Measurements from ENCODE around the gene UNC93B1. TPM values are rescaled to one million over a fixed set of nuclear protein-coding genes. Genes with fewer than 3 reads are reported as not detected.
A peak's percentile ranks its signal among the peaks of the same experiment; 100 is the strongest.

The UNC93B1 gene
- total and polyA plus RNA-seq, 2 of the 13 experiments (the other 11 are each of a cell fraction or from before 2014, with no cell fraction given), result 8.8 to 18.9 TPM

GRCh38 chr11:68053117-68053516, 49.2 kb upstream of the UNC93B1 start (continued):
- TF ChIP-seq, protein P1, sequence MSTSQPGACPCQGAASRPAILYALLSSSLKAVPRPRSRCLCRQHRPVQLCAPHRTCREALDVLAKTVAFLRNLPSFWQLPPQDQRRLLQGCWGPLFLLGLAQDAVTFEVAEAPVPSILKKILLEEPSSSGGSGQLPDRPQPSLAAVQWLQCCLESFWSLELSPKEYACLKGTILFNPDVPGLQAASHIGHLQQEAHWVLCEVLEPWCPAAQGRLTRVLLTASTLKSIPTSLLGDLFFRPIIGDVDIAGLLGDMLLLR (CRISPR knock-in tag; IDR thresholded peaks at IDR 0.05), result no peak
- TF ChIP-seq, protein P2, sequence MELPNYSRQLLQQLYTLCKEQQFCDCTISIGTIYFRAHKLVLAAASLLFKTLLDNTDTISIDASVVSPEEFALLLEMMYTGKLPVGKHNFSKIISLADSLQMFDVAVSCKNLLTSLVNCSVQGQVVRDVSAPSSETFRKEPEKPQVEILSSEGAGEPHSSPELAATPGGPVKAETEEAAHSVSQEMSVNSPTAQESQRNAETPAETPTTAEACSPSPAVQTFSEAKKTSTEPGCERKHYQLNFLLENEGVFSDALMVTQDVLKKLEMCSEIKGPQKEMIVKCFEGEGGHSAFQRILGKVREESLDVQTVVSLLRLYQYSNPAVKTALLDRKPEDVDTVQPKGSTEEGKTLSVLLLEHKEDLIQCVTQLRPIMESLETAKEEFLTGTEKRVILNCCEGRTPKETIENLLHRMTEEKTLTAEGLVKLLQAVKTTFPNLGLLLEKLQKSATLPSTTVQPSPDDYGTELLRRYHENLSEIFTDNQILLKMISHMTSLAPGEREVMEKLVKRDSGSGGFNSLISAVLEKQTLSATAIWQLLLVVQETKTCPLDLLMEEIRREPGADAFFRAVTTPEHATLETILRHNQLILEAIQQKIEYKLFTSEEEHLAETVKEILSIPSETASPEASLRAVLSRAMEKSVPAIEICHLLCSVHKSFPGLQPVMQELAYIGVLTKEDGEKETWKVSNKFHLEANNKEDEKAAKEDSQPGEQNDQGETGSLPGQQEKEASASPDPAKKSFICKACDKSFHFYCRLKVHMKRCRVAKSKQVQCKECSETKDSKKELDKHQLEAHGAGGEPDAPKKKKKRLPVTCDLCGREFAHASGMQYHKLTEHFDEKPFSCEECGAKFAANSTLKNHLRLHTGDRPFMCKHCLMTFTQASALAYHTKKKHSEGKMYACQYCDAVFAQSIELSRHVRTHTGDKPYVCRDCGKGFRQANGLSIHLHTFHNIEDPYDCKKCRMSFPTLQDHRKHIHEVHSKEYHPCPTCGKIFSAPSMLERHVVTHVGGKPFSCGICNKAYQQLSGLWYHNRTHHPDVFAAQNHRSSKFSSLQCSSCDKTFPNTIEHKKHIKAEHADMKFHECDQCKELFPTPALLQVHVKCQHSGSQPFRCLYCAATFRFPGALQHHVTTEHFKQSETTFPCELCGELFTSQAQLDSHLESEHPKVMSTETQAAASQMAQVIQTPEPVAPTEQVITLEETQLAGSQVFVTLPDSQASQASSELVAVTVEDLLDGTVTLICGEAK (IDR thresholded peaks at IDR 0.05), result no peak
- TF ChIP-seq, protein P2 (CRISPR knock-in tag; IDR thresholded peaks at IDR 0.05), result no peak
- TF ChIP-seq SRF (IDR thresholded peaks at IDR 0.05; ENCODE audit: low read depth, low read length) (no peak), CHD2 (IDR thresholded peaks at IDR 0.05; ENCODE audit: low read depth, low read length) (no peak), ZNF589 (CRISPR knock-in tag; conservative IDR thresholded peaks at IDR 0.05) (no peak), EED (CRISPR knock-in tag; IDR thresholded peaks at IDR 0.05) (no peak), ZBTB26 (CRISPR knock-in tag; IDR thresholded peaks at IDR 0.05; ENCODE audit: borderline replicate concordance) (0 out of 2 replicates have a peak, but pooled peaks have one; percentile 46), ZFAT (CRISPR knock-in tag; conservative IDR thresholded peaks at IDR 0.05) (no peak), ZFP36L2 (CRISPR knock-in tag; IDR thresholded peaks at IDR 0.05) (no peak), SMAD3 (CRISPR knock-in tag; IDR thresholded peaks at IDR 0.05) (no peak), ZBTB38 (CRISPR knock-in tag; IDR thresholded peaks at IDR 0.05) (peak; percentile 79), AGO1 (IDR thresholded peaks at IDR 0.05; ENCODE audit: low read depth, low read length, poor library complexity, severe bottlenecking) (peak; percentile 60), ZNF441 (CRISPR knock-in tag; IDR thresholded peaks at IDR 0.05; ENCODE audit: borderline replicate concordance) (no peak)
- TF ChIP-seq, protein P3, sequence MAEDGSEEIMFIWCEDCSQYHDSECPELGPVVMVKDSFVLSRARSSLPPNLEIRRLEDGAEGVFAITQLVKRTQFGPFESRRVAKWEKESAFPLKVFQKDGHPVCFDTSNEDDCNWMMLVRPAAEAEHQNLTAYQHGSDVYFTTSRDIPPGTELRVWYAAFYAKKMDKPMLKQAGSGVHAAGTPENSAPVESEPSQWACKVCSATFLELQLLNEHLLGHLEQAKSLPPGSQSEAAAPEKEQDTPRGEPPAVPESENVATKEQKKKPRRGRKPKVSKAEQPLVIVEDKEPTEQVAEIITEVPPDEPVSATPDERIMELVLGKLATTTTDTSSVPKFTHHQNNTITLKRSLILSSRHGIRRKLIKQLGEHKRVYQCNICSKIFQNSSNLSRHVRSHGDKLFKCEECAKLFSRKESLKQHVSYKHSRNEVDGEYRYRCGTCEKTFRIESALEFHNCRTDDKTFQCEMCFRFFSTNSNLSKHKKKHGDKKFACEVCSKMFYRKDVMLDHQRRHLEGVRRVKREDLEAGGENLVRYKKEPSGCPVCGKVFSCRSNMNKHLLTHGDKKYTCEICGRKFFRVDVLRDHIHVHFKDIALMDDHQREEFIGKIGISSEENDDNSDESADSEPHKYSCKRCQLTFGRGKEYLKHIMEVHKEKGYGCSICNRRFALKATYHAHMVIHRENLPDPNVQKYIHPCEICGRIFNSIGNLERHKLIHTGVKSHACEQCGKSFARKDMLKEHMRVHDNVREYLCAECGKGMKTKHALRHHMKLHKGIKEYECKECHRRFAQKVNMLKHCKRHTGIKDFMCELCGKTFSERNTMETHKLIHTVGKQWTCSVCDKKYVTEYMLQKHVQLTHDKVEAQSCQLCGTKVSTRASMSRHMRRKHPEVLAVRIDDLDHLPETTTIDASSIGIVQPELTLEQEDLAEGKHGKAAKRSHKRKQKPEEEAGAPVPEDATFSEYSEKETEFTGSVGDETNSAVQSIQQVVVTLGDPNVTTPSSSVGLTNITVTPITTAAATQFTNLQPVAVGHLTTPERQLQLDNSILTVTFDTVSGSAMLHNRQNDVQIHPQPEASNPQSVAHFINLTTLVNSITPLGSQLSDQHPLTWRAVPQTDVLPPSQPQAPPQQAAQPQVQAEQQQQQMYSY (CRISPR knock-in tag; IDR thresholded peaks at IDR 0.05), result no peak
